SH-SY5Y (cell line): Measurements from ENCODE around the gene AKT3.

Experiments
- GATA2 ChIP-seq: IDR thresholded peaks from 2 replicates; pipeline ENCODE4 v1.6.1; 2011; ENCODE audit warnings: mild to moderate bottlenecking, low read depth, low read length
- GATA3 ChIP-seq: IDR thresholded peaks from 2 replicates; pipeline ENCODE4 v1.6.1; 2011; ENCODE audit warnings: low read depth, mild to moderate bottlenecking, low read length, moderate library complexity

- TF ChIP-seq GATA3, result no peak
- TF ChIP-seq GATA2, result no peak
Measured at GRCh38 chr1:243489681-243490546, 360.1 kb downstream of the AKT3 start.
